HEK293 (cell line): ENCODE results near the gene ZNF773.
"Not testable (repeated sequence)": the region's sequence is repeated elsewhere in the genome, so short reads cannot be mapped to it uniquely, and the experiment has no call there.

Source experiments
- CTCF ChIA-PET: fragments of 350-600 bp; formaldehyde crosslinking; extraction: SDS; loops from one replicate; lab custom pipeline; 2021; ENCODE audit warnings: antibody characterized with exemption; lab: Yijun Ruan, JAX
- POLR2A ChIA-PET: fragments of 300-600 bp; formaldehyde crosslinking; extraction: SDS; loops from one replicate; lab custom pipeline; 2020; ENCODE audit warnings: antibody characterized with exemption, inconsistent platforms; lab: Yijun Ruan, JAX
- H3K27ac ChIP-seq: fragments of 200-500 bp; sonication (Bioruptor generic); 2 replicates; pipeline ENCODE4 v1.5.1; 2014; ENCODE audit warnings: low read depth, low read length, control low read depth, inconsistent platforms; ENCODE audit errors: extremely low read depth
- H3K36me3 ChIP-seq, 2 experiments: fragments of 200-500 bp in 1 of 2; sonication (Bioruptor generic) in 1 of 2; 1 replicate in 1 of 2; 2 replicates in 1 of 2; pipeline ENCODE4 v1.5.1; 2014 to 2017; ENCODE audit warnings: inconsistent platforms in 2 of 2, low read length in 2 of 2; ENCODE audit not compliant: control insufficient read depth in 2 of 2, insufficient read depth in 1 of 2
- H3K4me1 ChIP-seq: fragments of 200-500 bp; sonication (Bioruptor generic); 2 replicates; pipeline ENCODE4 v1.5.1; 2014; ENCODE audit warnings: mild to moderate bottlenecking, low read length, inconsistent platforms; ENCODE audit not compliant: control insufficient read depth, insufficient read depth
- H3K4me3 ChIP-seq: 2 replicates; pipeline ENCODE4 v1.5.1; 2011; ENCODE audit warnings: low read depth, mild to moderate bottlenecking, control low read depth, low read length, moderate library complexity
- H3K9me3 ChIP-seq: fragments of 200-500 bp; sonication (Bioruptor generic); 2 replicates; pipeline ENCODE4 v1.5.1; 2014; ENCODE audit warnings: low read depth, low read length, inconsistent platforms; ENCODE audit not compliant: control insufficient read depth, insufficient read depth
- GLIS2 ChIP-seq: fragments of 450-650 bp; formaldehyde crosslinking; IDR thresholded peaks from 2 replicates; pipeline ENCODE4 v1.5.1; 2016; ENCODE audit warnings: missing biosample characterization, missing genetic modification characterization
- HOXC10 ChIP-seq: sonication (generic); formaldehyde crosslinking; IDR thresholded peaks from 2 replicates; pipeline ENCODE4 v1.8.1; 2023; ENCODE audit warnings: mild to moderate bottlenecking, missing genetic modification reagents
- IKZF3 ChIP-seq: fragments of 450-650 bp; IDR thresholded peaks from 2 replicates; pipeline ENCODE4 v1.5.0; 2018; ENCODE audit warnings: missing biosample characterization, mild to moderate bottlenecking, missing genetic modification characterization, moderate library complexity
- KLF1 ChIP-seq: fragments of 450-650 bp; formaldehyde crosslinking; IDR thresholded peaks from 2 replicates; pipeline ENCODE4 v1.5.1; 2016; ENCODE audit warnings: missing biosample characterization, missing genetic modification characterization
- SETDB1 ChIP-seq: IDR thresholded peaks from one replicate; pipeline ENCODE4 v1.6.1; 2017; ENCODE audit warnings: mild to moderate bottlenecking, low read length, moderate library complexity, mixed read lengths; ENCODE audit not compliant: insufficient read length
- TRIM28 ChIP-seq: IDR thresholded peaks from 2 replicates; pipeline ENCODE4 v1.6.1; 2011; ENCODE audit warnings: low read length, control low read depth, borderline replicate concordance
- ZFHX2 ChIP-seq: fragments of 450-650 bp; formaldehyde crosslinking; conservative IDR thresholded peaks from 2 replicates; pipeline ENCODE4 v1.5.1; 2016; ENCODE audit warnings: missing biosample characterization, missing genetic modification characterization
- ZFP37 ChIP-seq: fragments of 450-650 bp; formaldehyde crosslinking; IDR thresholded peaks from 2 replicates; pipeline ENCODE4 v1.5.1; 2016; ENCODE audit warnings: missing biosample characterization, missing genetic modification characterization
- ZFP41 ChIP-seq: fragments of 450-650 bp; formaldehyde crosslinking; IDR thresholded peaks from 2 replicates; pipeline ENCODE4 v1.5.1; 2016; ENCODE audit warnings: missing biosample characterization, missing genetic modification characterization, borderline replicate concordance
- ZIC2 ChIP-seq: fragments of 450-650 bp; formaldehyde crosslinking; IDR thresholded peaks from 2 replicates; pipeline ENCODE4 v1.5.1; 2016; ENCODE audit warnings: missing biosample characterization, missing genetic modification characterization
- ZNF266 ChIP-seq: fragments of 450-650 bp; formaldehyde crosslinking; IDR thresholded peaks from 2 replicates; pipeline ENCODE4 v1.5.1; 2016; ENCODE audit warnings: missing biosample characterization, missing genetic modification characterization, low read depth
- ZNF510 ChIP-seq: fragments of 450-650 bp; formaldehyde crosslinking; IDR thresholded peaks from 2 replicates; pipeline ENCODE4 v1.5.1; 2018; ENCODE audit warnings: mild to moderate bottlenecking, missing genetic modification characterization, missing biosample characterization; ENCODE audit not compliant: insufficient replicate concordance
- ZNF571 ChIP-seq: fragments of 450-650 bp; formaldehyde crosslinking; IDR thresholded peaks from 2 replicates; pipeline ENCODE4 v1.5.0; 2017; ENCODE audit warnings: missing biosample characterization, missing genetic modification characterization
- ZNF624 ChIP-seq: fragments of 450-650 bp; formaldehyde crosslinking; IDR thresholded peaks from 2 replicates; pipeline ENCODE4 v1.5.1; 2017; ENCODE audit warnings: missing biosample characterization, missing genetic modification characterization
- ZNF670 ChIP-seq: fragments of 450-650 bp; formaldehyde crosslinking; IDR thresholded peaks from 2 replicates; pipeline ENCODE4 v1.5.1; 2016; ENCODE audit warnings: missing biosample characterization, missing genetic modification characterization, low read depth
- ZNF677 ChIP-seq: fragments of 450-650 bp; IDR thresholded peaks from 2 replicates; pipeline ENCODE4 v1.5.0; 2018; ENCODE audit warnings: missing biosample characterization, mild to moderate bottlenecking, missing genetic modification characterization, moderate library complexity
- TF ChIP-seq, protein P1 (sequence below): fragments of 450-650 bp; formaldehyde crosslinking; IDR thresholded peaks from 2 replicates; pipeline ENCODE4 v1.5.1; 2017; ENCODE audit warnings: missing biosample characterization, missing genetic modification characterization
- TF ChIP-seq, protein P2 (sequence below): fragments of 450-650 bp; formaldehyde crosslinking; IDR thresholded peaks from 2 replicates; pipeline ENCODE4 v1.5.1; 2016; ENCODE audit warnings: missing biosample characterization, missing genetic modification characterization
- TF ChIP-seq, protein P3 (sequence below): fragments of 450-650 bp; formaldehyde crosslinking; IDR thresholded peaks from 2 replicates; pipeline ENCODE4 v1.5.1; 2017; ENCODE audit warnings: missing biosample characterization, missing genetic modification characterization
- TF ChIP-seq, protein P4 (sequence below): fragments of 450-650 bp; formaldehyde crosslinking; IDR thresholded peaks from 2 replicates; pipeline ENCODE4 v1.5.1; 2016; ENCODE audit warnings: missing biosample characterization, missing genetic modification characterization, low read depth

Gene ZNF773

DNA sequence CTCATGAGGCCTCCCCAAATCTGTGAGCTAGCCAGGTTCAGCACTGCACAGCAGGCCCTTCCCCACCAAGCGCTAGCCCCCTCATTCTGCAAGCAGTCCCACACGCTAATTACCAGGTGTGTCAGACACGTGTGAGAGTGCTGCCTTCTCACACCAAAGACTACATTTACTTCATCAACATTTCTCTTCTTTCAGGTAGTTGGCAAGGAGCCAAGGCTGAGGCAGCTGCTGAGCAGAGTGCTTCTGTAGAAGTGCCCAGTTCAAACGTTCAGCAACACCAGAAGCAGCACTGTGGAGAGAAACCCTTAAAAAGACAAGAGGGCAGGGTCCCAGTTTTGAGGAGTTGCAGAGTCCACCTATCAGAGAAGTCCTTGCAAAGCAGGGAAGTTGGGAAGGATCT, 6.4 kb downstream of the ZNF773 start:
- H3K4me3 ChIP-seq, result no peak overlapping the region
- no peak overlapping the region for H3K27ac ChIP-seq
- H3K4me1 ChIP-seq, result no peaks in the 10 kb centered on the region
- POLR2A ChIA-PET, result no interaction called here
- H3K36me3 ChIP-seq, result peaks cover 57 to 73% of the 10 kb centered on the region in 2 experiments
- CTCF ChIA-PET, result no interaction called here
- no peaks in the 10 kb centered on the region; the same call in 1 of the 2 replicates for H3K9me3 ChIP-seq
- TF ChIP-seq ZFP41 (tag by site-specific recombination), result no peak
- no peak for TF ChIP-seq ZNF677
- TF ChIP-seq HOXC10, result no peak
- TF ChIP-seq GLIS2, result no peak
- TF ChIP-seq ZFHX2 (tag by site-specific recombination), result no peak
- TF ChIP-seq ZNF624 (tag by site-specific recombination), result no peak
- no peak for TF ChIP-seq ZIC2 (tag by site-specific recombination)
- no peak for TF ChIP-seq IKZF3 (tag by site-specific recombination)

DNA sequence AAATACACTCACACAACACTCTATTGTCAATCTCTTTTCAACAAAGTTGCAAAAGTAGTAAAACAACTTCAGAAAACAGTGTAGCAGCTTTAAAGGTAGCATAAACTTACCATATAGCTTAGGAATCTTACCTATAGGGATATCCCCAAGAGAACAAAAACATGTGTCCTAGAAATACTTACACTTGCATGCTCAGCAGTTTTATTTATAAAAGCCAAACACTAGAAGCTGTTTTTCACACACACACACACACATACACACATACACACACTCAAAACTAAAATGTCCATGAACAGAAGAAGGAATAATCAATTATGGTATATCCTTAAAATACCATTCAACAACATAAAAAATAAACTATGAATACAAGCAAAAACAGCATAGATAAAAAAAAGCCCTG, 11.7 kb downstream of the ZNF773 start:
- ChIA-PET POLR2A (no interaction called here), CTCF (interaction anchor here (0.7 kb wide), 1 partner anchor 946 kb away, joined by 4 read pairs; no protein-coding TSS in a partner anchor)
- Histone ChIP-seq H3K4me3 (no peak overlapping the region), H3K27ac (no peak overlapping the region), H3K4me1 (no peaks in the 10 kb centered on the region), H3K9me3 (peaks cover 7% of the 10 kb centered on the region; the same call in 1 of the 2 replicates), H3K36me3 (peaks cover 28 to 58% of the 10 kb centered on the region in 2 experiments)
- no peak for TF ChIP-seq ZNF266
- TF ChIP-seq, protein P1, sequence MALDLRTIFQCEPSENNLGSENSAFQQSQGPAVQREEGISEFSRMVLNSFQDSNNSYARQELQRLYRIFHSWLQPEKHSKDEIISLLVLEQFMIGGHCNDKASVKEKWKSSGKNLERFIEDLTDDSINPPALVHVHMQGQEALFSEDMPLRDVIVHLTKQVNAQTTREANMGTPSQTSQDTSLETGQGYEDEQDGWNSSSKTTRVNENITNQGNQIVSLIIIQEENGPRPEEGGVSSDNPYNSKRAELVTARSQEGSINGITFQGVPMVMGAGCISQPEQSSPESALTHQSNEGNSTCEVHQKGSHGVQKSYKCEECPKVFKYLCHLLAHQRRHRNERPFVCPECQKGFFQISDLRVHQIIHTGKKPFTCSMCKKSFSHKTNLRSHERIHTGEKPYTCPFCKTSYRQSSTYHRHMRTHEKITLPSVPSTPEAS (tag by site-specific recombination), result 0 out of 2 replicates have a peak, but pooled peaks have one; percentile 21

DNA sequence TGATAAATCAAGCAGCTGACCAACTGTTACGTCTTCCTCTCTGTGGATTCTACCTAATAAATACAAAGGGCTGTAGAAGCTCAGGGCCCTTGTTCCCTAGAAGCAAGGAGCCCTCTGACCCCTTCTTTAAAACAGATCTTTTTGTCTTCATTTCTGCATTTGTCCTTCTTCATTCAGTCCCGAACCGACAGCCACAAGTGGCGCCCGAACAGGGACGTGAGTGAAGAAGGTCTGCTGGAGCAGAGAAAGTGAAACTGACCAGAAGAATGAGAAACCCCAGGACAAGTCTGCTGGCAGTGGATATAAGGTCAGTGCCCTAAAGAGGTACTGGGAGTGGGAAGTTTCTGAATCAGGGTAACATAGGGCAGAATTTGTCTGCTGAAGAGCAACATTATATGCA, 13.1 kb downstream of the ZNF773 start:
- Histone ChIP-seq H3K36me3 (peaks cover 14 to 57% of the 10 kb centered on the region in 2 experiments), H3K27ac (no peak overlapping the region), H3K4me3 (no peak overlapping the region), H3K4me1 (no peaks in the 10 kb centered on the region), H3K9me3 (peaks cover 7% of the 10 kb centered on the region; the same call in 1 of the 2 replicates)
- ChIA-PET CTCF (no interaction called here), POLR2A (no interaction called here)
- TF ChIP-seq, protein P2, sequence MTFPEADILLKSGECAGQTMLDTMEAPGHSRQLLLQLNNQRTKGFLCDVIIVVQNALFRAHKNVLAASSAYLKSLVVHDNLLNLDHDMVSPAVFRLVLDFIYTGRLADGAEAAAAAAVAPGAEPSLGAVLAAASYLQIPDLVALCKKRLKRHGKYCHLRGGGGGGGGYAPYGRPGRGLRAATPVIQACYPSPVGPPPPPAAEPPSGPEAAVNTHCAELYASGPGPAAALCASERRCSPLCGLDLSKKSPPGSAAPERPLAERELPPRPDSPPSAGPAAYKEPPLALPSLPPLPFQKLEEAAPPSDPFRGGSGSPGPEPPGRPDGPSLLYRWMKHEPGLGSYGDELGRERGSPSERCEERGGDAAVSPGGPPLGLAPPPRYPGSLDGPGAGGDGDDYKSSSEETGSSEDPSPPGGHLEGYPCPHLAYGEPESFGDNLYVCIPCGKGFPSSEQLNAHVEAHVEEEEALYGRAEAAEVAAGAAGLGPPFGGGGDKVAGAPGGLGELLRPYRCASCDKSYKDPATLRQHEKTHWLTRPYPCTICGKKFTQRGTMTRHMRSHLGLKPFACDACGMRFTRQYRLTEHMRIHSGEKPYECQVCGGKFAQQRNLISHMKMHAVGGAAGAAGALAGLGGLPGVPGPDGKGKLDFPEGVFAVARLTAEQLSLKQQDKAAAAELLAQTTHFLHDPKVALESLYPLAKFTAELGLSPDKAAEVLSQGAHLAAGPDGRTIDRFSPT, result no peak
- TF ChIP-seq ZNF510 (tag by site-specific recombination) (peak; percentile 9), TRIM28 (peak; percentile 90; the same call in 1 of the 2 replicates), SETDB1 (peak; percentile 84)

DNA sequence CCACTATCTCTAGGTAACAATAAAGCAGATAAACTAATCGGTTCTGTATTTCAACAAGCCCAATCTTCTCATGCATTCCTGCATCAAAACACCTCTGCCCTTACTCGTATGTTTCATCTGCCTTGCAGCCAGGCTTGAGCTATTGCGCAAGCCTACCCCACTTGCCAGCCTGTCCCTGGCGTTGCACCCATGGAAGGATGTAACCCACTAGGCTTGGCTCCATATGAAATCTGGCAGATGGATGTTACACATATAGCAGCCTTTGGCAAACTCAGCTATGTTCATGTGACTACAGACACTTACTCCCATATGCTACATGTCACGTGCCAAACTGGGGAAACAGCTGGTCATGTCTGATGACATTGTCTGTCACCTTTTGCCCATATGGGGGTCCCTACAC, 15.5 kb downstream of the ZNF773 start:
- no peak overlapping the region for H3K27ac ChIP-seq
- H3K9me3 ChIP-seq, result peaks cover 7% of the 10 kb centered on the region; the same call in 1 of the 2 replicates
- no peaks in the 10 kb centered on the region for H3K4me1 ChIP-seq
- peaks cover 4 to 44% of the 10 kb centered on the region in 2 experiments for H3K36me3 ChIP-seq
- ChIA-PET POLR2A (no interaction called here), CTCF (no interaction called here)
- H3K4me3 ChIP-seq, result no peak overlapping the region
- TF ChIP-seq, protein P3, sequence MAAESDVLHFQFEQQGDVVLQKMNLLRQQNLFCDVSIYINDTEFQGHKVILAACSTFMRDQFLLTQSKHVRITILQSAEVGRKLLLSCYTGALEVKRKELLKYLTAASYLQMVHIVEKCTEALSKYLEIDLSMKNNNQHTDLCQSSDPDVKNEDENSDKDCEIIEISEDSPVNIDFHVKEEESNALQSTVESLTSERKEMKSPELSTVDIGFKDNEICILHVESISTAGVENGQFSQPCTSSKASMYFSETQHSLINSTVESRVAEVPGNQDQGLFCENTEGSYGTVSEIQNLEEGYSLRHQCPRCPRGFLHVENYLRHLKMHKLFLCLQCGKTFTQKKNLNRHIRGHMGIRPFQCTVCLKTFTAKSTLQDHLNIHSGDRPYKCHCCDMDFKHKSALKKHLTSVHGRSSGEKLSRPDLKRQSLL (tag by site-specific recombination), result no peak
- TF ChIP-seq KLF1 (tag by site-specific recombination) (no peak), ZNF670 (no peak), ZFP37 (tag by site-specific recombination) (no peak), ZNF571 (tag by site-specific recombination) (no peak)
- TF ChIP-seq, protein P4, sequence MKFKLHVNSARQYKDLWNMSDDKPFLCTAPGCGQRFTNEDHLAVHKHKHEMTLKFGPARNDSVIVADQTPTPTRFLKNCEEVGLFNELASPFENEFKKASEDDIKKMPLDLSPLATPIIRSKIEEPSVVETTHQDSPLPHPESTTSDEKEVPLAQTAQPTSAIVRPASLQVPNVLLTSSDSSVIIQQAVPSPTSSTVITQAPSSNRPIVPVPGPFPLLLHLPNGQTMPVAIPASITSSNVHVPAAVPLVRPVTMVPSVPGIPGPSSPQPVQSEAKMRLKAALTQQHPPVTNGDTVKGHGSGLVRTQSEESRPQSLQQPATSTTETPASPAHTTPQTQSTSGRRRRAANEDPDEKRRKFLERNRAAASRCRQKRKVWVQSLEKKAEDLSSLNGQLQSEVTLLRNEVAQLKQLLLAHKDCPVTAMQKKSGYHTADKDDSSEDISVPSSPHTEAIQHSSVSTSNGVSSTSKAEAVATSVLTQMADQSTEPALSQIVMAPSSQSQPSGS (tag by site-specific recombination), result no peak

DNA sequence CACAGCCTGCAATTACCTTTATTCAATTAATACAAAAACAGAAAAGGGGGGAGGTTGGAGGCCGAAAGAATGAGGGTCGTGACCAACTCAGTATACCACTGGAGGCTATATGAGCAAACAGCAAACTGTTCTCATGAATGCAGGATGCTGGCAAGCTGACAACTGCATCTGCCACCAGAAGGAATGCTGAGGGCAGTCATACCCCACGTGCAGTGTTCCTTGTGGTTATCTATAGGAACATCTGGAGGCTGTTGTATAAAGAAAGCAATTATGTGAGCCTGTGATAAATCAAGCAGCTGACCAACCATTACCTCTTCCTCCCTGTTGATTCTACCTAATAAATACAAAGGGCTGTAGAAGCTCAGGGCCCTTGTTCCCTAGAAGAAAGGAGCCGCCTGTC, 18.3 kb downstream of the ZNF773 start:
- H3K4me1 ChIP-seq, CTCF ChIA-PET, H3K27ac ChIP-seq, H3K9me3 ChIP-seq, H3K4me3 ChIP-seq: not testable (repeated sequence)
- peaks cover 4 to 41% of the 10 kb centered on the region in 2 experiments; a peak in 2 of 3 replicates for H3K36me3 ChIP-seq
- POLR2A ChIA-PET, result interaction anchor here (1.3 kb wide), 1 partner anchor 9 kb away, joined by 3 read pairs; the partner anchor contains the start of gene ZNF549
